ENCODE measurements around the gene FAM131B. TPM values are rescaled to one million over a fixed set of nuclear protein-coding genes. Genes with fewer than 3 reads are reported as not detected.
A peak's percentile ranks its signal among the peaks of the same experiment; 100 is the strongest.

The FAM131B gene
- total and polyA plus RNA-seq, 11 donors, result 0.15 to 0.79 (median 0.40) TPM

GRCh38 chr7:143387156-143387975 is 24.9 kb upstream of the FAM131B start:
- TF ChIP-seq CTCF (IDR thresholded peaks at IDR 0.05) (no peak), POLR2A (IDR thresholded peaks at IDR 0.05) (no peak)
- H3K4me1 ChIP-seq, result peaks cover 7 to 97% (median 68%) of the 10 kb centered on the region in 12 donors
- H3K4me3 ChIP-seq, result no peak overlapping the region
- no peaks in the 10 kb centered on the region for H3K27me3 ChIP-seq
- DNase-seq (no peak), ATAC-seq (no peak)
- H3K27ac ChIP-seq, result peak overlapping the region in 2 of 12 donors; percentile 99 to 100
- intact Hi-C loops (cut with DNase I), result loop anchor here in 2 of 10 donors (10.0 kb wide), 2 partner anchors 103 to 517 kb away; partner anchors contain the start of genes CASP2 (in 2 of the 2), TMEM139 (in 2 of the 2) and TCAF1 (in 1 of the 2)
- peaks cover 0 to 77% (median 46%) of the 10 kb centered on the region in 9 donors for H3K36me3 ChIP-seq
- WGBS, 4 donors, result 75 to 87% (median 84%) methylated on average over 14 to 23 of the region's 23 CpGs
- H3K9me3 ChIP-seq, result no peaks in the 10 kb centered on the region

- intact Hi-C loops (cut with DNase I), result loop anchor here in 2 of 10 donors (10.0 kb wide), 2 partner anchors 101 to 519 kb away; partner anchors contain the start of genes CASP2 (in 2 of the 2), TMEM139 (in 2 of the 2) and TCAF1 (in 1 of the 2)
- peak overlapping the region in 5 of 12 donors; percentile 16 to 95 (median 23) for H3K4me3 ChIP-seq
Observed at GRCh38 chr7:143385891-143386781, 23.6 kb upstream of the FAM131B start.

More at GRCh38 chr7:143385891-143386781, 23.6 kb upstream of the FAM131B start:
- TF ChIP-seq POLR2A (IDR thresholded peaks at IDR 0.05) (no peak), CTCF (IDR thresholded peaks at IDR 0.05) (no peak)
- Histone ChIP-seq H3K27me3 (no peaks in the 10 kb centered on the region), H3K4me1 (peaks cover 7 to 89% (median 59%) of the 10 kb centered on the region in 12 donors), H3K9me3 (no peaks in the 10 kb centered on the region), H3K36me3 (peaks cover 0 to 66% (median 41%) of the 10 kb centered on the region in 9 donors), H3K27ac (peak overlapping the region in 5 of 12 donors; percentile 22 to 100 (median 24))
- peak in 1 of 4 donors; percentile 25 for ATAC-seq
- 31 to 36% (median 34%) methylated on average over 14 to 19 of the region's 19 CpGs for WGBS, 4 donors
- DNase-seq, result peak in 2 of 5 donors; percentile 56 to 71

Data from heart left ventricle (tissue), 16 donors.